HFFc6 (cell line): ENCODE measurements around the gene CERS1. TPM values are rescaled to one million over a fixed set of nuclear protein-coding genes. Genes with fewer than 3 reads are reported as not detected.

ENCODE experiments used
- DNase-seq: peaks from one replicate; pipeline ENCODE4 v3.0.0-alpha.2; 2018
- H3K27ac Mint-ChIP-seq: 2 replicates; pipeline ENCODE4 v1.8.0; 2020; ENCODE audit warnings: mild to moderate bottlenecking, mixed read lengths
- H3K27me3 Mint-ChIP-seq: 2 replicates; pipeline ENCODE4 v1.8.0; 2021; ENCODE audit warnings: mild to moderate bottlenecking, moderate library complexity, mixed read lengths; ENCODE audit not compliant: insufficient read depth
- H3K36me3 Mint-ChIP-seq: 2 replicates; pipeline ENCODE4 v1.8.0; 2021; ENCODE audit warnings: low read depth, mixed read lengths
- H3K4me1 Mint-ChIP-seq: 2 replicates; pipeline ENCODE4 v1.8.0; 2020; ENCODE audit warnings: low read depth, mixed read lengths
- H3K4me3 Mint-ChIP-seq: 2 replicates; pipeline ENCODE4 v1.8.0; 2020; ENCODE audit warnings: mild to moderate bottlenecking, moderate library complexity, mixed read lengths
- H3K9me3 Mint-ChIP-seq: 2 replicates; pipeline ENCODE4 v1.8.0; 2020; ENCODE audit warnings: mild to moderate bottlenecking, mixed read lengths
- total RNA-seq, 6 experiments: library from RNA; stranded (reverse); fragmentation: NEBNext Ultra II Directional; extraction: Animal tissue kit (Norgen Biotek cat#: 25700); gene quantifications; 2 replicates in 1 of 6; 3 replicates in 5 of 6; pipeline ENCODE4 v1.2.3, GENCODE V29; 2021
- TF ChIP-seq, protein P1 (sequence below): fragments of 200-600 bp; sonication (generic); IDR thresholded peaks from 2 replicates; pipeline ENCODE4 v1.5.0; 2021; ENCODE audit warnings: antibody characterized with exemption, mild to moderate bottlenecking

Gene CERS1
- total RNA-seq, 6 experiments from 2014 or later, result 0.96 to 2.1 (median 1.3) TPM

- Mint-ChIP-seq H3K27me3 (peaks cover 2% of the 10 kb centered on the region), H3K4me3 (no peak overlapping the region), H3K9me3 (no peaks in the 10 kb centered on the region; the same call in 1 of the 2 replicates), H3K27ac (no peak overlapping the region), H3K4me1 (peaks cover 16% of the 10 kb centered on the region), H3K36me3 (peaks cover 26% of the 10 kb centered on the region)
- TF ChIP-seq, protein P1, sequence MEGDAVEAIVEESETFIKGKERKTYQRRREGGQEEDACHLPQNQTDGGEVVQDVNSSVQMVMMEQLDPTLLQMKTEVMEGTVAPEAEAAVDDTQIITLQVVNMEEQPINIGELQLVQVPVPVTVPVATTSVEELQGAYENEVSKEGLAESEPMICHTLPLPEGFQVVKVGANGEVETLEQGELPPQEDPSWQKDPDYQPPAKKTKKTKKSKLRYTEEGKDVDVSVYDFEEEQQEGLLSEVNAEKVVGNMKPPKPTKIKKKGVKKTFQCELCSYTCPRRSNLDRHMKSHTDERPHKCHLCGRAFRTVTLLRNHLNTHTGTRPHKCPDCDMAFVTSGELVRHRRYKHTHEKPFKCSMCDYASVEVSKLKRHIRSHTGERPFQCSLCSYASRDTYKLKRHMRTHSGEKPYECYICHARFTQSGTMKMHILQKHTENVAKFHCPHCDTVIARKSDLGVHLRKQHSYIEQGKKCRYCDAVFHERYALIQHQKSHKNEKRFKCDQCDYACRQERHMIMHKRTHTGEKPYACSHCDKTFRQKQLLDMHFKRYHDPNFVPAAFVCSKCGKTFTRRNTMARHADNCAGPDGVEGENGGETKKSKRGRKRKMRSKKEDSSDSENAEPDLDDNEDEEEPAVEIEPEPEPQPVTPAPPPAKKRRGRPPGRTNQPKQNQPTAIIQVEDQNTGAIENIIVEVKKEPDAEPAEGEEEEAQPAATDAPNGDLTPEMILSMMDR, result no peak
- DNase-seq, result no peak
These were observed 17.5 kb upstream of the CERS1 start for GRCh38 chr19:18913466-18913865.

DNA sequence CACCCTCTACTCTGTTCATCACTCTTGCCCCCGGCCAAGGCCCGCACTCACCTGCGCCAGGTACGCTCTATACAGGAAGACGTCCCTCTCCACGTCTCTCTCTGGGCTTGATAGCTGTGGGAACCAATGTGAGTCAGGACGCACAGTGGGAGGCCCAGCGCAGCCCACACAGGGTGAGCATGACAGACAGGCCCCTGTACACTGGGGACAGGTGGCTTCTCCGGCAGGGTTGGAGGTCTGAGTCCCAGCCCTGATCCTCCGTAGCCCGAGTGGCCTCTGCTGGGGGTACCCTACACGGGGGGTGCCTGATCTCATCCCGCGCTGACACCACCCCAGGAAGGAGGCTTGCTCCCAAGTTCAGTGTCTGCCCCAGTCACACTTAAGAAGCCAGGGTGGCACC lies 17.0 kb upstream of the CERS1 start:
- Mint-ChIP-seq H3K27ac (no peak overlapping the region), H3K9me3 (no peaks in the 10 kb centered on the region), H3K4me1 (peaks cover 12% of the 10 kb centered on the region; the same call in 1 of the 2 replicates), H3K36me3 (peaks cover 23% of the 10 kb centered on the region), H3K4me3 (no peak overlapping the region), H3K27me3 (peaks cover 2% of the 10 kb centered on the region)
- TF ChIP-seq, protein P1, result no peak
- no peak for DNase-seq

DNA sequence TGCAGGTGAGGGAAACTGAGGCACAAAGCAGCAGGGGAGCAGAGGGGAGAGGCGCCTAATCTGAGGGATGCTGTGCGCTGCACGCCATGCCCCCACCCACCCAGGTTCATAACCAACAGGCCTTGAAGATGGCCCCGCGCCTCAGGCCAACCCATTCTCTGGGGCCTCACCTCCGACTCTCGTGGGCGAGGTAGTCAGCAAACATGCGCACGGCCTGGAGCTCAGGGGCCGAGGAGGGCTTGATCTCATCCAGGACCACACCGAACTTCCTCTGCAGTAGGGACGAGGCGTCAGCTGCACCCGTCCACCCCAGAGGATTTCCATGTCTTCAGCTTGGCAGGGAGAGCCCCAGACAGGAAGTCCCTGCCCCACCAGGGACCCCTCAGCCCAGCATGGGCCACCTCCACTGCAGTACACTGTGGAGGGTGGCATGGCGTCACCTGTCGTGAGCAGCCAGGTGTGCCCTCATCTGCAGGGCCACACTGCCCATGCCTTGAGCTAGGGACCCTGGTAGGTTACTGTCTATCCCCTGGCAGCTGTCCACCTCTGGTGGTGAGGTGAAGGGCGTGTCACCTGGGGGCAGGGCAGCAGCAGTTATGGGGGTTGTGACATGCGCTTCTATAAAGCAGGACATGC lies 15.0 kb upstream of the CERS1 start:
- TF ChIP-seq, protein P1, result no peak
- no peak overlapping the region for H3K27ac Mint-ChIP-seq
- H3K27me3 Mint-ChIP-seq, result no peaks in the 10 kb centered on the region
- H3K4me3 Mint-ChIP-seq, result no peak overlapping the region
- DNase-seq, result no peak
- H3K9me3 Mint-ChIP-seq, result no peaks in the 10 kb centered on the region
- no peaks in the 10 kb centered on the region for H3K4me1 Mint-ChIP-seq
- peaks cover 12% of the 10 kb centered on the region for H3K36me3 Mint-ChIP-seq

- H3K27me3 Mint-ChIP-seq, result no peaks in the 10 kb centered on the region; the same call in 1 of the 2 replicates
- DNase-seq, result no peak
- H3K9me3 Mint-ChIP-seq, result no peaks in the 10 kb centered on the region
- H3K36me3 Mint-ChIP-seq, result peaks cover 9% of the 10 kb centered on the region
- H3K4me3 Mint-ChIP-seq, result no peak overlapping the region
- TF ChIP-seq, protein P1, result no peak
- H3K27ac Mint-ChIP-seq, result no peak overlapping the region; the same call in 1 of the 2 replicates
- H3K4me1 Mint-ChIP-seq, result no peaks in the 10 kb centered on the region
These were observed 14.1 kb upstream of the CERS1 start for GRCh38 chr19:18910010-18910409.

GRCh38 chr19:18908917-18909619 lies 13.1 kb upstream of the CERS1 start:
- Mint-ChIP-seq H3K27me3 (no peaks in the 10 kb centered on the region; the same call in 1 of the 2 replicates), H3K9me3 (no peaks in the 10 kb centered on the region), H3K4me1 (no peaks in the 10 kb centered on the region), H3K4me3 (no peak overlapping the region), H3K36me3 (peaks cover 9% of the 10 kb centered on the region), H3K27ac (no peak overlapping the region)
- DNase-seq, result no peak
- TF ChIP-seq, protein P1, result no peak
